HG03439 (cell line): ENCODE results near the gene SUSD3.

ENCODE experiments used
- ATAC-seq: cut with Tn5 transposase; IDR thresholded peaks from one replicate; pipeline ENCODE4 v1.9.1; 2021; ENCODE audit warnings: mild to moderate bottlenecking, moderate library complexity; ENCODE audit not compliant: unreplicated experiment

SUSD3 gene

GRCh38 chr9:93134015-93134739 lies 75.7 kb downstream of the SUSD3 start, which contains the start of gene NINJ1:
Gene NINJ1, minus strand, starts transcription at chr9:93134251. Its CDS starts 34 bp downstream, at chr9:93134217.
- ATAC-seq: peak; percentile 69
